Sciatic nerve (tissue), 1 donor: Measurements from ENCODE around the gene OR2T1. TPM values are rescaled to one million over a fixed set of nuclear protein-coding genes. Genes with fewer than 3 reads are reported as not detected.

Experiments used
- total RNA-seq: library from RNA; stranded (reverse); fragmentation: NEBNext Ultra II Directional; extraction: Animal tissue kit (Norgen Biotek cat#: 25700); gene quantifications from one replicate; pipeline ENCODE4 v1.2.1, GENCODE V29; 2021
- donor health status: DM: no; HTN: no; CAD: no.

OR2T1 gene
- total RNA-seq, 1 donor from 2014 or later = not detected

Other genes starting within 250 kb of the OR2T1 start
- not detected for gene OR2M2, start 228.2 kb upstream of the OR2T1 start, total RNA-seq
- gene OR2M3, start 205.8 kb upstream of the OR2T1 start, total RNA-seq = 0.04 TPM
- gene OR2M4, start 171.6 kb upstream of the OR2T1 start, total RNA-seq = not detected
- gene OR2T33, start 125.1 kb upstream of the OR2T1 start, total RNA-seq = not detected
- not detected for gene OR2T12, start 99.6 kb upstream of the OR2T1 start, total RNA-seq
- gene OR2M7, start 78.5 kb upstream of the OR2T1 start, total RNA-seq = not detected
- gene OR14C36, start 54.3 kb upstream of the OR2T1 start, total RNA-seq = not detected
- not detected for gene OR2T4, start 41.4 kb upstream of the OR2T1 start, total RNA-seq
- not detected for gene OR2T6, start 27.3 kb upstream of the OR2T1 start, total RNA-seq
- not detected for gene OR2T2, start 42.6 kb downstream of the OR2T1 start, total RNA-seq
- not detected for gene OR2T3, start 70.3 kb downstream of the OR2T1 start, total RNA-seq
- gene OR2T5, start 85.5 kb downstream of the OR2T1 start, total RNA-seq = not detected
- not detected for gene OR2G6, start 105.0 kb downstream of the OR2T1 start, total RNA-seq
- not detected for gene OR2T29, start 159.7 kb downstream of the OR2T1 start, total RNA-seq
- not detected for gene OR2T34, start 171.7 kb downstream of the OR2T1 start, total RNA-seq
- gene OR2T10, start 194.7 kb downstream of the OR2T1 start, total RNA-seq = not detected
- not detected for gene OR2T11, start 232.0 kb downstream of the OR2T1 start, total RNA-seq
- not detected for gene OR2T35, start 242.2 kb downstream of the OR2T1 start, total RNA-seq